ENCODE data around the gene CRCP.
"Not testable (repeated sequence)": the region's sequence is repeated elsewhere in the genome, so short reads cannot be mapped to it uniquely, and the experiment has no call there.

The CRCP gene

DNA sequence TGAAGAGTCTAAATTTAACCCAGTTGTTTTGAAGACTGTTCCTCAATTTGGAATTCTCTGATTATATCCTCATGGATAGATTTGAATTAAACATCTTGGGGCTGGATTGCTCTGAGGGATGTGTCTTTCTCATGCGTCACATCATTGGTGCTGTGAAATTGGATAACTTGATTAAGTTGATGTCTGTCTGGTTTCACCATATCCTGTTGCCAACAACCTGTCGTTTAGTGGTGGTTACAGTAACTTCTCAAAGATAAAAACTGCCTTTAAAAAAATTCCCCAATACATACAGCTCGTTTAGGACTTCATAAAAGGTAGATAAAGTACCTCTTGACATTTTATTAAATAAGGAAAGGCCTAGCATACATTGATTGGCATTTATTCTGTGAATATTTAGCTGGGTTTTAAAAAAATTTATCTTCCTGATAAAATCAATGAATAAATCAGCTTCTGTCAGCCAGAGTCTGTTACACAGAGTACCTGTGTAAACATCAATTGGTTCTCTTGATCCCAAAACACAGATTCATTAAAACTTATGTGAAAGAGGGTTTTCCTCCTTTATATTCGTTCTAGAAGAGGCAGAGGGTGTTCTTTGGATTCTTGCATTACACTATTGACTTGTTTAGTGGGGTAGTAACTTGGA, 10.5 kb downstream of the CRCP start:
- Histone ChIP-seq H3K27ac (peak overlapping the region in 2 of 11 experiments; percentile 9 to 35; a peak in 3 of 22 replicates), H3K4me2 (peak overlapping the region in 7 of 11 experiments; percentile 1 to 67 (median 19); a peak in 10 of 22 replicates), H3K9me3 (replicated peaks in 1 of 11) (no peaks in the 10 kb centered on the region), H3K4me1 (peaks cover 10 to 76% (median 27%) of the 10 kb centered on the region in 10 experiments; a peak in 18 of 20 replicates), H3K4me3 (no peak overlapping the region), H3K36me3 (peaks cover 15 to 81% (median 55%) of the 10 kb centered on the region in 11 experiments; a peak in 21 of 22 replicates), H4K20me1 (peaks cover 57 to 100% (median 97%) of the 10 kb centered on the region in 11 experiments; a peak in 21 of 22 replicates), H3K9ac (0 out of 22 replicates have a peak overlapping the region, but pooled peaks of 1 of the 11 experiments have one; percentile 22), H3K27me3 (no peaks in the 10 kb centered on the region)
- no peak for TF ChIP-seq Cebpa-rat (IDR thresholded peaks at IDR 0.05)

- Histone ChIP-seq H3K9ac (0 out of 22 replicates have a peak overlapping the region, but pooled peaks of 1 of the 11 experiments have one; percentile 22), H4K20me1 (peaks cover 56 to 100% (median 94%) of the 10 kb centered on the region in 11 experiments; a peak in 21 of 22 replicates), H3K36me3 (peaks cover 22 to 83% (median 58%) of the 10 kb centered on the region in 11 experiments), H3K27ac (peak overlapping the region in 1 of 11 experiments; percentile 35; a peak in 1 of 22 replicates), H3K4me2 (peak overlapping the region in 5 of 11 experiments; percentile 1 to 67 (median 35); a peak in 8 of 22 replicates), H3K4me1 (peaks cover 10 to 75% (median 27%) of the 10 kb centered on the region in 10 experiments; a peak in 18 of 20 replicates)
- H3K4me3 ChIP-seq; H3K27me3 ChIP-seq; H3K9me3 ChIP-seq (replicated peaks in 1 of 11): not testable (repeated sequence)
Measured at GRCh38 chr7:66125781-66126352, 11.2 kb downstream of the CRCP start.

- not testable (repeated sequence) for H3K4me3 ChIP-seq; H3K27ac ChIP-seq; H3K4me2 ChIP-seq; H3K9ac ChIP-seq; H3K9me3 ChIP-seq (replicated peaks in 1 of 11); H3K27me3 ChIP-seq
- H4K20me1 ChIP-seq = peaks cover 46 to 98% (median 86%) of the 10 kb centered on the region in 11 experiments; a peak in 21 of 22 replicates
- peaks cover 25 to 83% (median 60%) of the 10 kb centered on the region in 11 experiments for H3K36me3 ChIP-seq
- peaks cover 10 to 70% (median 25%) of the 10 kb centered on the region in 10 experiments; a peak in 18 of 20 replicates for H3K4me1 ChIP-seq
Measured at GRCh38 chr7:66127172-66127571, 12.5 kb downstream of the CRCP start.

DNA sequence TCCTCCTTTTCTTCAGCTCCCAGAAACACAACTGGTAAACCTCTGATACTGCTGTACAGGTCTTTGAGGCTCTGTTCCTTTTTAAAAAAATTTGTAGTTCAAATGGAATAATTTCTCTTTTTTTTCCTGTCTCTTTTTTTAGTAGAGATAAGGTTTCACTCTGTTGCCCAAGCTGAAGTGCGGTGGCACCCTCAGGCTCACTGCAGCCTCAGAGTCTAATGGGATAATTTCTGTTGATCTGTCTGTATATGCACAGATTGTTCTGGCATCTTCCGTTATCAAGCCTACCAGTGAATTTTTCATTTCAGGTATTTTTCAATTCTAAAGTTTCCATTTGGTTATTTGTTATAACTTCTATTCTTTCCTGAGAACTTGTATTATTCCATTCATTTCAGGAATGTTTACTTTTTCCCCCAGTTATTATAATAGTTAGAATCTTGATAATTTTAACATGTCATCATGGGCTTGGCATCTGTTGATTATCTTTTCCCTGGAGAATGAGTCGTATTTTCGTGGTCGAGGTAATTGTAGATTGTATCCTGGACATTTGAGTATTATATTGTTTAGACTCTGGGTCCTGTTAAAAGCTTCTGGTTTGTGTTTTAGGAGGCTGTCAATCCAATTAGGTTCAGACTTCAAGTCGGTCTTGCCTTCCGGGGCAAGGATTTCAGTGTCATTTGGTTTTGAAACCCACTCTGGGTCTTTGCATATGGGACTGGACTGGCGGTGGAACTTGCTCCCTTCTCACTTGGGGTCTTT, 24.5 kb downstream of the CRCP start:
- no peak for TF ChIP-seq Cebpa-rat (IDR thresholded peaks at IDR 0.05)
- Histone ChIP-seq H3K4me3 (no peak overlapping the region), H3K9ac (peak overlapping the region in 2 of 11 experiments; percentile 46 to 52; a peak in 2 of 22 replicates), H3K27me3 (no peaks in the 10 kb centered on the region), H3K27ac (peak overlapping the region in 1 of 11 experiments; percentile 8; a peak in 1 of 22 replicates), H3K9me3 (replicated peaks in 1 of 11) (no peaks in the 10 kb centered on the region), H4K20me1 (peaks cover 9 to 87% (median 51%) of the 10 kb centered on the region in 11 experiments; a peak in 20 of 22 replicates), H3K4me2 (peak overlapping the region in 2 of 11 experiments; percentile 54 to 56; a peak in 2 of 22 replicates), H3K4me1 (peaks cover 0 to 22% (median 10%) of the 10 kb centered on the region in 10 experiments; a peak in 12 of 20 replicates), H3K36me3 (peaks cover 87 to 100% (median 99%) of the 10 kb centered on the region in 11 experiments)

DNA sequence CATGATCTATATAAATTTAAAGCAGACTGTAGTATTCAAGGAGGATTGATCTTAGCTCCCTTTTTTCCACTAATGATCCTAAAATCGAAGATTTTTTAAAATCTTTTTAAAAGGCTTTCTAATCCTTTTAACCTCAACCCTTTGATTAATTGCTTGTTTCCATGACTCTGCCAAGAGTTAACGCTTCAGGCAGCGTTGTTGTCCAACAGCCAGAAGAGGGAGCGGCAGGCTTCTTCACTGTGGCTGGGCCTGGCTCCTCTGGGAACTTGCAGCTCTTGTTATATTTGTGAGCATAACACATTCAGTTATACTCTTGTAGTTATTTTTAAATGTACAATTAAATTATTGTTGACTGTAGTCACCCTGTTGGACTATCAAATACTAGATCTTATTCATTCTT, 26.3 kb downstream of the CRCP start:
- Histone ChIP-seq H3K9ac (peak overlapping the region in 1 of 11 experiments; percentile 0; a peak in 1 of 22 replicates), H3K4me2 (peak overlapping the region in 2 of 11 experiments; percentile 54 to 56; a peak in 3 of 22 replicates), H3K36me3 (peaks cover 88 to 100% (median 99%) of the 10 kb centered on the region in 11 experiments), H3K27ac (0 out of 22 replicates have a peak overlapping the region, but pooled peaks of 1 of the 11 experiments have one; percentile 1), H3K4me1 (peaks cover 0 to 26% (median 10%) of the 10 kb centered on the region in 10 experiments; a peak in 12 of 20 replicates), H3K9me3 (replicated peaks in 1 of 11) (no peaks in the 10 kb centered on the region), H3K27me3 (no peaks in the 10 kb centered on the region), H3K4me3 (no peak overlapping the region), H4K20me1 (peaks cover 9 to 96% (median 66%) of the 10 kb centered on the region in 11 experiments; a peak in 20 of 22 replicates)
- TF ChIP-seq Cebpa-rat (IDR thresholded peaks at IDR 0.05) = no peak

- no peak overlapping the region for H3K27ac ChIP-seq
Measured at GRCh38 chr7:66142334-66142733, 27.7 kb downstream of the CRCP start.

DNA sequence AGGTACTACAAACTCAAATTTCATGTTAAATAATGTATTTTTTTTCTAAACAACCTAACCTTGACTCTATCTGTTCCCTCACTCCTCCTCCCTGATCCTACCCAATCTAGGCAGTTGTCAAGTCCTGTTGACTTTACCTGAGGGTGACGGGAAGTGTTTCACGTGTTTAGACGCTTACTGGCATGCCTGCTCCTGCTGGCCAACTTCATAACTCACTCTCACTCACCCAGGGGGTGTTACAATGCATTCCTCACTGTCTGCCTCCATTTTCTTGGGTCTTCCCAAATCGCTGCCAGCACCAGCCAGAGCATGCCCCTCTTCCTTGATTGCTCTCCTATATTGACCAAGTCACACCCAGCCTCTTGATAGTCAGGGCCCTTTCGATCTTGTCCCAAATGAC, 28.3 kb downstream of the CRCP start:
- Histone ChIP-seq H3K4me2 (no peak overlapping the region), H4K20me1 (peaks cover 9 to 99% (median 60%) of the 10 kb centered on the region in 11 experiments; a peak in 20 of 22 replicates), H3K4me1 (peaks cover 0 to 32% (median 15%) of the 10 kb centered on the region in 10 experiments; a peak in 13 of 20 replicates), H3K36me3 (peaks cover 91 to 100% (median 100%) of the 10 kb centered on the region in 11 experiments), H3K9me3 (replicated peaks in 1 of 11) (no peaks in the 10 kb centered on the region), H3K4me3 (no peak overlapping the region), H3K27ac (no peak overlapping the region), H3K27me3 (no peaks in the 10 kb centered on the region), H3K9ac (no peak overlapping the region)
- TF ChIP-seq Cebpa-rat (IDR thresholded peaks at IDR 0.05) = no peak

More at GRCh38 chr7:66142334-66142733, 27.7 kb downstream of the CRCP start:
- H3K9ac ChIP-seq = no peak overlapping the region; a peak in 1 of 22 replicates
- peaks cover 9 to 99% (median 67%) of the 10 kb centered on the region in 11 experiments; a peak in 20 of 22 replicates for H4K20me1 ChIP-seq
- no peak overlapping the region for H3K4me3 ChIP-seq
- peaks cover 90 to 100% (median 99%) of the 10 kb centered on the region in 11 experiments for H3K36me3 ChIP-seq
- no peaks in the 10 kb centered on the region for H3K9me3 ChIP-seq (replicated peaks in 1 of 11)
- no peak for TF ChIP-seq Cebpa-rat (IDR thresholded peaks at IDR 0.05)
- H3K27me3 ChIP-seq = no peaks in the 10 kb centered on the region
- peaks cover 0 to 26% (median 11%) of the 10 kb centered on the region in 10 experiments; a peak in 12 of 20 replicates for H3K4me1 ChIP-seq
- H3K4me2 ChIP-seq = no peak overlapping the region

DNA sequence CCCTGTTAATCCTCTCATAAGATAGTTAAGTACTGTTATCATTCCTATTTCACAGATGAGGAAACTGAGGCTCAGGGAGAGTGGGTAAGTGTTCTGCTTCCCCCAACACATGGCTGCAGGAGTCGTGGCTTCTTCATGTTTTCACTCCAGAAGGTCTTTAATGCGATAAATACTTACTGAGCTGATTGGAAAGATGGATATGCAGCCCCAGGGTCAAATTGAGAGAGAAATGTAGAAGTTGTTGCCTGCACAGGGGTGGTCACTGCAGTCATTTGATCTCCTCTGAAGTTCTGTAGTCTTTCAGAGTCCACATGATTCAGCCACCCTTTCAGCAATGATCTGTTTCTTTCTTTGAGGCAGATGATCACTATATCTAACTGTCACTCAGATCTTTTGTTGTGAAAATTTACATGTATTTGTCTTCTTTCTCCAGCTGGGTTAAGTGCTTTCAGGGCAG, 29.3 kb downstream of the CRCP start:
- no peak overlapping the region for H3K4me2 ChIP-seq
- no peaks in the 10 kb centered on the region for H3K27me3 ChIP-seq
- TF ChIP-seq Cebpa-rat (IDR thresholded peaks at IDR 0.05) = no peak
- no peak overlapping the region for H3K27ac ChIP-seq
- no peak overlapping the region for H3K4me3 ChIP-seq
- H3K9me3 ChIP-seq (replicated peaks in 1 of 11) = no peaks in the 10 kb centered on the region
- H4K20me1 ChIP-seq = peaks cover 9 to 99% (median 67%) of the 10 kb centered on the region in 11 experiments; a peak in 20 of 22 replicates
- no peak overlapping the region for H3K9ac ChIP-seq
- H3K36me3 ChIP-seq = peaks cover 94 to 100% (median 99%) of the 10 kb centered on the region in 11 experiments
- peaks cover 0 to 40% (median 19%) of the 10 kb centered on the region in 10 experiments; a peak in 13 of 20 replicates for H3K4me1 ChIP-seq

Data from BLaER1 treated with 17β-estradiol and CSF1 and Interleukin-3, amounts not matched to agents 10 nM and 100 nM (cell line).